HG02885 (cell line): Measurements from ENCODE around the gene GLE1.
"Not testable (repeated sequence)": the region's sequence is repeated elsewhere in the genome, so short reads cannot be mapped to it uniquely, and the experiment has no call there.

Source experiments
- ATAC-seq: cut with Tn5 transposase; IDR thresholded peaks from one replicate; pipeline ENCODE4 v1.9.1; 2021; ENCODE audit warnings: mild to moderate bottlenecking; ENCODE audit not compliant: unreplicated experiment, poor library complexity

GLE1 gene

GRCh38 chr9:128495804-128496417 is 8.6 kb upstream of the GLE1 start:
- ATAC-seq, result no peak

GRCh38 chr9:128497824-128498610 is 6.5 kb upstream of the GLE1 start:
- ATAC-seq, result no peak

DNA sequence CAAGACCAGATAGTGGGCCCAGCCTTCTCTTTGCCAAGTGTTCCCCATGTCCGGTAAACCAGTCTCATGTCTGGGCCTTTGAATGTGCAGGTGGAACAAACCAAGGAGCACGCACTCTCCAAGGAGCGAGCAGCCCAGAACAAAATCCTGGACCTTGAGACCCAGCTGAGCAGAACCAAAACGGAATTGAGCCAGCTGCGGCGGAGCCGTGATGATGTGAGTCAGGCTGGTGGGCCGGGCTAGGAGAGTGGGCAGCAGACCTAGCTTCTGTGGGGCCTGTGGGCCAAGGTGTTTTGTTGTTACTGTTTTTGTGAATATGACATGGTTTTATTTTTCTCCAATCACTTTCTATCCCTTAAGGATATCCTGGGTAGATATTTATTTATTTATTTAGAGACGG is 5.6 kb upstream of the GLE1 start:
- ATAC-seq, result no peak

GRCh38 chr9:128499920-128500319 is 4.6 kb upstream of the GLE1 start:
- ATAC-seq, result no peak

DNA sequence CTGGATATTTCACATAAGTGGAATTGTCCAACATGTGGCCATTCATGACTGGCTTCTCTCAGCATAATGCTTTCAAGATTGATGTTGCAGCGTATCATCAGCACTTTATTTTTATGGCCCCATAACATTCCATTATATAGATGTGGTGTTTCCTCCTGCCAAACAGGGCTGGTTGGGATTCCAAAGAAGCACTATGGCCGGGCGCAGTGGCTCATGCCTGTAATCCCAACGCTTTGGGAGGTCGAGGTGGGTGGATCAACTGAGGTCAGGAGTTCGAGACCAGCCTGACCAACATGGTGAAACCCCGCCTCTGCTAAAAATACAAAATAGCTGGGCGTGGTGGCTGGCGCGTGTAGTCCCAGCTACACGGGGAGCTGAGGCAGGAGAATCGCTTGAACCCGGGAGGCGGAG is 1.1 kb upstream of the GLE1 start:
- ATAC-seq, result not testable (repeated sequence)

DNA sequence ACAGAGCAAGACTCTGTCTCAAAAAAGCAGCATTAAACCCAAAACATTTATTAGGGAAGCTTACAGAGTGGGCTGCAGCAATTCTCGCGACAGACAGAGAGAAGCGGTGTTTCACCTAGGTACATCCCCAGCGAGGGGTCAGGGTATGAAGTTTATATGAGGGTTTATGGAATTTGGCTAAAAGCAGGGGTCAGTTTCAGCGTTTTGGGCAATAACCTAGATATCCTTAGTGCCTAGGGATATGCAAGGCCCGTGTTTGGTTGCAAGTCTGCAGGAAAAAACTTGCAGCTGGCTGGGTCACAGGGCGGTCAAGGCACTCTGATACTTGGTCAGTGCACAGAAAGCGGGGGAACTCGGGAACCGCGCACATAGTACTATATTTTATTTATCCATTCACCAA is 649 bp upstream of the GLE1 start:
- no peak for ATAC-seq

DNA sequence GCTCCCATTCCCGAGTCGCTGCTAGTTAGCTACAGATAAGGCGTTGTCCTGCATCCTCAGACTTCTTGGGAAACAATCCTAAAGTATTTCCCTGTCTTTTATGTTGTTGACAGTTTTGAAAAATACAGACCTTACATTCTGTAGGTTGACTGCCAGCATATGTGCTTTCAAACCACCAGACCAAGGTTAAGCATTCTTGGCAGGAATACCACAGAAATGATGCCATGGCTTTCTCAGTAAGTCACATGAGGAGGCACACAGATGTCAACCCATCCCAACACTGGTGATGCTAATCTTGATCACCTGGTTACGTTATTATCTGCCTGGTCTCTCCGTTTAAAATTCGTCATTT is 871 bp downstream of the GLE1 start:
- ATAC-seq, result no peak

DNA sequence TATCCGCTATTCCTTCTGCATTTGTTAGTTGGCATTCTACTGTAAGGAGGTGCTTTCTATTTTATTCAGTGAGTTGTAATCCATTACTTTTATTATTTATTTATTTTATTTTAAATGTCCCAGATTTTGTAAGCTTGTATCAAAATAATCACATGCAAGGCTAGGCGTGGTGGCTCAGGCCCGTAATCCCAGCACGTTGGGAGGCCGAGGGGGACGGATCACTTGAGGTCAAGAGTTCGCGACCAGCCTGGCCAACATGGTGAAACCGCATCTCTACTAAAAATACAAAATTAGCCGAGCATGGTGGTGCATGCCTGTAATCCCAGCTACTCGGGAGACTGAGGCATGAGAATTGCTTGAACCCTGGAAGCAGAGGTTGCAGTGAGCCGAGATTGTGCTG is 1.4 kb downstream of the GLE1 start:
- ATAC-seq, result not testable (repeated sequence)

DNA sequence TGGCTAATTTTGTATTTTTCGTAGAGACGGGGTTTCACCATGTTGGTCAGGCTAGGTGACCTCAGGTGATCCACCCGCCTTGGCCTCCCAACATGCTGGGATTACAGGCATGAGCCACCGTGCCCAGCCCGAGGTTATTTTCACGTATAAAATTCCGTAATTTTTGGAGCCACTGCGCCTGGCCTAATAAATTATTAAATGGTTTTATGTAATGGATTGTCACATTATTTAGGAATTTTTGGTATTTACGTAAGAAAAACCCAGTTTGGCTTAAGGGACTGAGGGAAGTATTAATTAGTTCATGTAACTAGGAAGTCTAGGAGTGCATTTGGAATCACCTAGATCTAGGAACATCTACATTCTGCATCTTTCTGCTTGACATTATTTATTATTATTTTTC is 8.3 kb downstream of the GLE1 start:
- no peak for ATAC-seq

DNA sequence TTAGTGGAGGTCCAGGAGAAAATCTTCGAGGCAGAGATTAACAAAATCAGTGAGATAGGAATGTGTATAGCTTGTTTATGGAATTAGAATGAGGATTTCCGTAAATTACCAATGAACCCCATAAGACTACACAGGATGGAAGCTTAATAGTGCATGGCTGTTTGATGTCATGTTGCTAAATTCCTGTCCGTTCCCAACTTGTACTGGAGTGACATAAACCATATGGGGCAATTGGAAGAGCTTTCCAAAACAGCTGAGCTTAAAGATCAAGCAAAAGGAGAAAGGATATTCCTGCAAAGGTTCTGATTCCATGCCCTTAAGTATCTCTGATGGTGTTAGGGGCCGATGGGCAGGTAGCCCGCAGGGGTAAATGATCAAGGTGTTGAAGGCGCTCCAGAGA is 17.4 kb downstream of the GLE1 start:
- ATAC-seq, result no peak

DNA sequence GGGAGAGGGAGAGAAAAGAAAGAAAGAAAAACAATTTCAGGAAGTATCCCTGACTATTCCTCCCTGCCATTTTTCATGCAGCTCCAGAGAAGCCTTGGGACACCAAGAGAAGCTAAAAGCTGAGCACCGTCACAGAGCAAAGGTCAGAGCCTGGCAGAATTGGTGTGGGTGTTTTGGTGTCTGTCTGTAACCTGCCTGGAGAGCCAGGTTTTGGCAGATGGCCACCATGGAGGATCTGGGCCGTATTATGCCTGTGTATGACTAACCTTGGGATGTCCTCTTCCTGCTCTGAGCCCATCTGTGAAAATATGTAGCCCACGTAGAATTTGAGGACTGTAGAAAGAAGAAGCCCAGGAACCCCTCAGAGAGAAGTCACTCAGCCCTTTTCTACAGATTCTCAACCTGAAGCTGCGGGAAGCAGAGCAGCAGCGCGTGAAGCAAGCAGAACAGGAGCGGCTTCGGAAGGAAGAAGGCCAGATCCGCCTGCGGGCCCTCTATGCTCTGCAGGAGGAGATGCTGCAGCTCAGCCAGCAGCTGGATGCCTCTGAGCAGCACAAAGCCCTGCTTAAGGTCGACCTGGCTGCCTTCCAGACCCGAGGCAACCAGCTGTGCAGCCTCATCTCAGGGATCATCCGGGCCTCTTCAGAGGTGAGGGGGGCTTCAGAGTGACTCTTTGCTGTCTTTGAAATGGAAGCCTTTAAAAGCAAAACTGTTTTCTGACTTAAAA is 18.8 kb downstream of the GLE1 start:
- no peak for ATAC-seq

- no peak for ATAC-seq
Measured at GRCh38 chr9:128526720-128527119, 22.2 kb downstream of the GLE1 start.

- ATAC-seq, result no peak
Measured at GRCh38 chr9:128528445-128529160, 24.1 kb downstream of the GLE1 start.

- no peak for ATAC-seq
Measured at GRCh38 chr9:128529191-128529590, 24.7 kb downstream of the GLE1 start.

GRCh38 chr9:128532581-128532980 is 28.1 kb downstream of the GLE1 start:
- no peak for ATAC-seq

DNA sequence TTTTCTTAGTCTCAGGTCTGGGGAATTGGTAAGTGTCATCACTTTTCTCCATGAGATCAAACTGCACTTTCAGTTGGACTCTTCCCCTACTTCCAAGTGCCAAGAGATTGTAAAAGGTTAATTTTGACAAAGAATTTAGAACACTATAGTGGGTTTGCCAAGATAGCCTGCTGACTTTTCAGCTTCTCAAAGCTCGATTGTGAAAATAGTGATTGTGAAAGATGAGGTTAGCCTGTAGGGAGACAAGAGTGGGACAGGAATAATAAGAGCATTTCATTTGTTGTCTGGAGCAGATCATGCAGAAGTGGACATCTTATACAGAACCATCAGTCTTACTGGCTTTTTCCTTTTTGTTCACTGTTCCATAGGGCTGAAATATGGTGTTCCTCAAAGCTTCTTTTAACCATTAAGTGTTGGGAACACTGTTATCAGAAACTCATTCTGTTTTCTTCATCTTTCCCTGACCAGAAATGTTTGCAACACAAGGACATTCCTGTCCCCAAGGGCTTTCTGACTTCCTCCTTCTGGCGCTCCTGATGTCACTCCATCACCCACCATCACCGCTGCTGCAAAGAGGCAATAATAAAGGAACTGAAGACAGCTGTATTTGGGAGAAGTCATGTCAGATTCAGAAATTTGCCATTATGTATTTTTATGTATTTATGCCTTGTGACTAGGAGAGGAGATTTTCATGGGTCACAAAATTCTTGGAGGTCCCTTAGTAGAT is 36.3 kb downstream of the GLE1 start:
- no peak for ATAC-seq

GRCh38 chr9:128546504-128546903 is 42.0 kb downstream of the GLE1 start:
- no peak for ATAC-seq

DNA sequence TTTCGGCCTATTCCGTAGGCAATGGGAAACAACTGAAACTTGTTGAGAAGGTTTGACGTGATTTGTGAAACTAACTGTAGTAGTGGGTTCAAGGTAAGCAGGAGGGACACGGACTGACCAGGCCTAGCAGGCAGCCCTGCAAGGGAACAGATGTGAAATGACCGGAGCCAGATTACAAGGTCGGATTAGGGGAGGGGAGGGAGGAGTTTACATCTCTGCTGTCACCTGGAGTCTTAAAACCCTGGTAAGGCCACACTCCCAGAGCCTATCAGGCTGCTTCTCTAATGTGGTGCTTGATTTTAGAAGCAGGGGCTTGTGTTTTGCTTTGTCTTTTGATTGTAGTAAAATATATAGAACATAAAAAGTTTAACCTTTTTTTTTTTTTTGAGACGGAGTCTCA is 44.4 kb downstream of the GLE1 start:
- ATAC-seq, result no peak

DNA sequence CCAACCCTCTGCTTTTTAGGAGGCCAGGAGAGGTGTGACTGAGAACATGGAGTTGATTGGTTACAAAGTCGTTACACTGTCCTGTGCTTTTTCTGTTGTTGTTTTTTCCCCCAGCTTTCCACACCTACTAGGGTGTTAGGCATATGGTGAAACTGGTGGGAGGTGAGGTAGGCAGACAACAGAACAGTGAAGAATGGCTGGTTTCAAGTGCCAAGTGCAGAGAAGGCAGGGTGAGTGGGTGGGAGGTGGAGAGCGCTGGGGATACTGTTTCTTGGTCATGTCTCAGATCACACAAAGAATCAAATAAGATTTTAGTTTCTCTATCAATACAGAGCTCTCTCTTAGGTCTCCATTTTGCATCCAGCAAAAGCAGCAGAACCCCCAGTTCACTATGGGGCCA is 45.7 kb downstream of the GLE1 start:
- ATAC-seq, result no peak
